Neural progenitor cell (in vitro differentiated cells): ENCODE measurements around the gene UBE2D2. TPM values are rescaled to one million over a fixed set of nuclear protein-coding genes. Genes with fewer than 3 reads are reported as not detected.
"Not testable (repeated sequence)": the region's sequence is repeated elsewhere in the genome, so short reads cannot be mapped to it uniquely, and the experiment has no call there.

ENCODE experiments used
- DNase-seq: peaks from one replicate; pipeline ENCODE4 v3.0.0-alpha.2; 2016; ENCODE audit warnings: low spot score
- H2AFZ ChIP-seq: fragments of 200-600 bp; sonication (generic); replicated peaks from 2 replicates; pipeline ENCODE4 v1.6.1; 2016; ENCODE audit warnings: antibody characterized with exemption
- H3F3A ChIP-seq: fragments of 200-600 bp; sonication (generic); 2 replicates; pipeline ENCODE4 v1.6.1; 2016; ENCODE audit warnings: antibody characterized with exemption, low read depth
- H3K27ac ChIP-seq: fragments of 200-600 bp; sonication (generic); 2 replicates; pipeline ENCODE4 v1.5.1; 2016; ENCODE audit warnings: mild to moderate bottlenecking
- H3K27me3 ChIP-seq: fragments of 200-600 bp; sonication (generic); 2 replicates; pipeline ENCODE4 v1.6.1; 2016; ENCODE audit warnings: mild to moderate bottlenecking, moderate library complexity
- H3K36me3 ChIP-seq: fragments of 200-600 bp; sonication (generic); 2 replicates; pipeline ENCODE4 v1.5.1; 2016
- H3K4me1 ChIP-seq: fragments of 200-600 bp; sonication (generic); 2 replicates; pipeline ENCODE4 v1.6.1; 2016; ENCODE audit warnings: mixed run types
- H3K4me2 ChIP-seq: fragments of 200-600 bp; sonication (generic); 2 replicates; pipeline ENCODE4 v1.6.1; 2016
- H3K4me3 ChIP-seq: fragments of 200-600 bp; sonication (generic); 2 replicates; pipeline ENCODE4 v1.5.1; 2016
- H3K79me2 ChIP-seq: fragments of 200-600 bp; sonication (generic); 2 replicates; pipeline ENCODE4 v1.6.1; 2016; ENCODE audit warnings: low read depth
- H3K9ac ChIP-seq: fragments of 200-600 bp; sonication (generic); 2 replicates; pipeline ENCODE4 v1.6.1; 2016
- H3K9me3 ChIP-seq: fragments of 200-600 bp; sonication (generic); 2 replicates; pipeline ENCODE4 v1.5.1; 2016; ENCODE audit warnings: low read depth
- H4K20me1 ChIP-seq: fragments of 200-600 bp; sonication (generic); 2 replicates; pipeline ENCODE4 v1.6.1; 2016; ENCODE audit warnings: low read depth
- H3K27ac Mint-ChIP-seq: 3 replicates; pipeline ENCODE4 v1.8.0; 2021; ENCODE audit warnings: mixed read lengths
- H3K27me3 Mint-ChIP-seq: 2 replicates; pipeline ENCODE4 v1.8.0; 2022; ENCODE audit warnings: low read depth, mild to moderate bottlenecking, inconsistent platforms, moderate library complexity, mixed read lengths; ENCODE audit not compliant: insufficient read depth
- H3K36me3 Mint-ChIP-seq: 3 replicates; pipeline ENCODE4 v1.8.0; 2021; ENCODE audit warnings: mixed read lengths
- H3K4me1 Mint-ChIP-seq: 3 replicates; pipeline ENCODE4 v1.8.0; 2021; ENCODE audit warnings: mixed read lengths
- H3K4me3 Mint-ChIP-seq: 3 replicates; pipeline ENCODE4 v1.8.0; 2021; ENCODE audit warnings: mild to moderate bottlenecking, moderate library complexity, mixed read lengths
- H3K9me3 Mint-ChIP-seq: 3 replicates; pipeline ENCODE4 v1.8.0; 2020; ENCODE audit warnings: mixed read lengths
- EZH2 ChIP-seq: fragments of 200-600 bp; sonication (generic); IDR thresholded peaks from 2 replicates; pipeline ENCODE4 v1.6.1; 2017; ENCODE audit warnings: antibody characterized with exemption, mild to moderate bottlenecking, moderate library complexity
- EZH2phosphoT487 ChIP-seq: fragments of 200-600 bp; sonication (generic); IDR thresholded peaks from 2 replicates; pipeline ENCODE4 v1.6.1; 2017; ENCODE audit warnings: antibody characterized with exemption
- total RNA-seq: library from RNA; depleted of rRNA; stranded (reverse); fragments of >200 nt; gene quantifications from 2 replicates; pipeline ENCODE4 v1.2.3, GENCODE V29; 2015; ENCODE audit warnings: low replicate concordance
- TF ChIP-seq, protein P1 (sequence below): fragments of 200-600 bp; sonication (generic); IDR thresholded peaks from 2 replicates; pipeline ENCODE4 v1.5.1; 2017; ENCODE audit warnings: antibody characterized with exemption, mild to moderate bottlenecking

Gene UBE2D2
- 131 and 141 TPM in 2 replicates for total RNA-seq

DNA sequence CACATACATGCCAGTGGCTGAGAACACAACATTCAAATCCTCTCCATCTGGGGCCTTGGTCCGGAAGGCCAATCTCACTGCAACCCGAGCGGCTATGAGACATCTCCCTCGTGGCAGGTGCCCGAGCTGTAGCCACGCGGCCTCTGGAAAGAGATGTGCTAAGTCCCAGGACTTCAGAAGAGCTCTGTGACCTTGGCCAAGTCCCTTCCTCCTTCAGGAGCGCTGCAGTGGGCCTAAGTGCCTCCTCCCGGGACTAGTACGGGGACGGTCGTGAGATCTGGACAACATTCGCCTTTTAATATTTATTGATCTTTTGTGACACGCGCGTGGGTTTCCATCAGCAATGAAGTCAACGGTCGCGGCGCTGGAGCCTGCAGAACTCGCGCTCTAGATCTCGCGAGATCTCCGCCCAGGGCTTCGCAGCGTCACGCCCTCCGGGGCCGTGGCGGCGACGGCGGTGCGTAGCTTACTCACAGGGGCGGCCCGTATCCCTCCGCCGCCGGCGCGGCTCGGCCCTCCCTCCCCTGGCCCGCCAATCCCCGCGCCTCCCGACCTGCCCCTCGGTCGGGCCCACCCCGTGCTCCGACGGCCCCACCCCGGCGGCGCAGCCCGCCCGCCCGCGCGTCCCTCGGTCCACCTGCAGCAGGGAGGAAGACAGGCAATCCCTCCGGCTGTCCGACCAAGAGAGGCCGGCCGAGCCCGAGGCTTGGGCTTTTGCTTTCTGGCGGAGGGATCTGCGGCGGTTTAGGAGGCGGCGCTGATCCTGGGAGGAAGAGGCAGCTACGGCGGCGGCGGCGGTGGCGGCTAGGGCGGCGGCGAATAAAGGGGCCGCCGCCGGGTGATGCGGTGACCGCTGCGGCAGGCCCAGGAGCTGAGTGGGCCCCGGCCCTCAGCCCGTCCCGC, at the start of gene UBE2D2:
UBE2D2 (plus strand) TSS at position 588 of the 903 bp plus-strand sequence. CDS start 453 bp downstream, outside the sequence.
- Mint-ChIP-seq H3K4me1 (peaks cover 31% of the 10 kb centered on the region), H3K27ac (peak within 1 kb of the TSS; percentile 97), H3K4me3 (peak within 1 kb of the TSS; percentile 98), H3K27me3 (peaks cover 2% of the 10 kb centered on the region), H3K9me3 (no peaks in the 10 kb centered on the region), H3K36me3 (peaks cover 19% of the 10 kb centered on the region)
- H3K79me2 ChIP-seq: peaks cover 48% of the 10 kb centered on the region
- TF ChIP-seq, protein P1, sequence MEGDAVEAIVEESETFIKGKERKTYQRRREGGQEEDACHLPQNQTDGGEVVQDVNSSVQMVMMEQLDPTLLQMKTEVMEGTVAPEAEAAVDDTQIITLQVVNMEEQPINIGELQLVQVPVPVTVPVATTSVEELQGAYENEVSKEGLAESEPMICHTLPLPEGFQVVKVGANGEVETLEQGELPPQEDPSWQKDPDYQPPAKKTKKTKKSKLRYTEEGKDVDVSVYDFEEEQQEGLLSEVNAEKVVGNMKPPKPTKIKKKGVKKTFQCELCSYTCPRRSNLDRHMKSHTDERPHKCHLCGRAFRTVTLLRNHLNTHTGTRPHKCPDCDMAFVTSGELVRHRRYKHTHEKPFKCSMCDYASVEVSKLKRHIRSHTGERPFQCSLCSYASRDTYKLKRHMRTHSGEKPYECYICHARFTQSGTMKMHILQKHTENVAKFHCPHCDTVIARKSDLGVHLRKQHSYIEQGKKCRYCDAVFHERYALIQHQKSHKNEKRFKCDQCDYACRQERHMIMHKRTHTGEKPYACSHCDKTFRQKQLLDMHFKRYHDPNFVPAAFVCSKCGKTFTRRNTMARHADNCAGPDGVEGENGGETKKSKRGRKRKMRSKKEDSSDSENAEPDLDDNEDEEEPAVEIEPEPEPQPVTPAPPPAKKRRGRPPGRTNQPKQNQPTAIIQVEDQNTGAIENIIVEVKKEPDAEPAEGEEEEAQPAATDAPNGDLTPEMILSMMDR: no peak
- no peak for TF ChIP-seq EZH2phosphoT487
- no peak for TF ChIP-seq EZH2
- H3K4me3 ChIP-seq: peak within 1 kb of the TSS; percentile 92
- peak within 1 kb of the TSS; percentile 90 for H3K9ac ChIP-seq
- peaks cover 4% of the 10 kb centered on the region for H3K36me3 ChIP-seq
- H2AFZ ChIP-seq: peak within 1 kb of the TSS; percentile 93
- peak within 1 kb of the TSS; percentile 96 for H3K27ac ChIP-seq
- peaks cover 43% of the 10 kb centered on the region for H4K20me1 ChIP-seq
- DNase-seq: peak; percentile 99
- H3K4me1 ChIP-seq: peaks cover 12% of the 10 kb centered on the region
- H3K9me3 ChIP-seq: no peaks in the 10 kb centered on the region
- H3K4me2 ChIP-seq: peak within 1 kb of the TSS; percentile 84
- peaks cover 16% of the 10 kb centered on the region for H3F3A ChIP-seq
- no peaks in the 10 kb centered on the region for H3K27me3 ChIP-seq

DNA sequence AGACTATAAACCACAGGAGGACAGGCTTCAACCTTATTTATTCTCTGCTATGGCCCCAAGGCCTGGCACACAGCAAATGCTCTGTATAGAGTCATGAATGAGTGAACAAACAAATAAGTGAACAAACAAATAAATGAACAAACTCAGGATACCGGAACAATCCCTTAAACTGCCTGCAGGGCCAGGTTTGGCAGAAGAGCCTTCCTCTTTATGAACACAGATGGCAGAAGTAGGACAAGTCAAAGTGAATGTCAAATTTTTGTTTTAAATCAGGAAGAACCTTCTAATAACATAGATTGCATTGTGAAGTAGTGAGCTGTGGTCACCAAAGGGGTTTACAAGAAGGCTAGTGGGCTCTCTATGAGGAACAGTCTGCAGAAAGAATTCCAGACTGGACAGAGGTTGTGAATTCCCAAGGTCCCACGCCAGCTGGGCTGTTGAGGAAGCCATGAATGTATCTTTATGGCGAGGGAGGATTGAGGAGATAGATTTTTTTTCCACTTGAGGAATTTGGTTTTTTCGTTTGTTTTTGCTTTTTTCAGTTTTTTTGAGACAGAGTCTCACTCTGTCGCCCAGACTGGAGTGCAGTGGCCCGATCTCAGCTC, 48.3 kb upstream of the UBE2D2 start:
- Histone ChIP-seq H3K36me3 (no peaks in the 10 kb centered on the region), H3F3A (no peaks in the 10 kb centered on the region), H3K27me3 (no peaks in the 10 kb centered on the region), H3K27ac (no peak overlapping the region), H3K9me3 (no peaks in the 10 kb centered on the region), H2AFZ (no peak overlapping the region), H3K4me3 (no peak overlapping the region), H4K20me1 (no peaks in the 10 kb centered on the region), H3K9ac (no peak overlapping the region), H3K4me2 (no peak overlapping the region), H3K79me2 (no peaks in the 10 kb centered on the region), H3K4me1 (no peaks in the 10 kb centered on the region)
- Mint-ChIP-seq H3K9me3 (peaks cover 5% of the 10 kb centered on the region), H3K36me3 (no peaks in the 10 kb centered on the region), H3K4me1 (peaks cover 12% of the 10 kb centered on the region), H3K27ac (peak overlapping the region; percentile 86), H3K27me3 (peaks cover 5% of the 10 kb centered on the region), H3K4me3 (no peak overlapping the region)
- DNase-seq: no peak
- no peak for TF ChIP-seq EZH2phosphoT487
- TF ChIP-seq EZH2: no peak
- TF ChIP-seq, protein P1: no peak

- not testable (repeated sequence) for H3K27me3 ChIP-seq, H3K79me2 ChIP-seq, H3K4me3 ChIP-seq, H3K27me3 Mint-ChIP-seq, H3K27ac ChIP-seq, H3K9me3 ChIP-seq, H2AFZ ChIP-seq, H3K9me3 Mint-ChIP-seq, H3K36me3 ChIP-seq, H3K9ac ChIP-seq, H4K20me1 ChIP-seq, H3K4me2 ChIP-seq, H3K4me1 ChIP-seq, H3F3A ChIP-seq, H3K36me3 Mint-ChIP-seq
- Mint-ChIP-seq H3K4me3 (peak overlapping the region; percentile 53), H3K27ac (peak overlapping the region; percentile 81), H3K4me1 (peaks cover 16% of the 10 kb centered on the region)
- TF ChIP-seq, protein P1: peak; percentile 81
- peak; percentile 89 for DNase-seq
Observed at GRCh38 chr5:139513434-139513833, 47.7 kb upstream of the UBE2D2 start.
